DOHH2 (cell line): ENCODE results near the gene CAPZB.
A peak's percentile ranks its signal among the peaks of the same experiment; 100 is the strongest.

Experiments used
- H3F3A ChIP-seq: fragments of 200-600 bp; sonication (generic), shearing (Covaris generic); 2 replicates; pipeline ENCODE4 v1.6.0; 2016; ENCODE audit warnings: antibody characterized with exemption, mild to moderate bottlenecking; ENCODE audit not compliant: control insufficient read depth, insufficient read depth
- H3K27ac ChIP-seq: fragments of 200-600 bp; sonication (generic); 2 replicates; pipeline ENCODE4 v1.5.1; 2014; ENCODE audit warnings: low read depth, mild to moderate bottlenecking, low read length, moderate library complexity
- H3K27me3 ChIP-seq: fragments of 200-600 bp; sonication (generic); 2 replicates; pipeline ENCODE4 v1.6.1; 2014; ENCODE audit warnings: mild to moderate bottlenecking, low read length, mixed read lengths; ENCODE audit not compliant: control insufficient read depth
- H3K36me3 ChIP-seq: fragments of 200-600 bp; sonication (generic); 2 replicates; pipeline ENCODE4 v1.6.1; 2014; ENCODE audit warnings: mild to moderate bottlenecking, low read length, moderate library complexity, mixed read lengths; ENCODE audit not compliant: control insufficient read depth
- H3K4me1 ChIP-seq: fragments of 200-600 bp; sonication (generic); 2 replicates; pipeline ENCODE4 v1.6.1; 2014; ENCODE audit warnings: mild to moderate bottlenecking, low read length, mixed read lengths; ENCODE audit not compliant: control insufficient read depth
- H3K4me2 ChIP-seq: fragments of 200-600 bp; sonication (generic); 2 replicates; pipeline ENCODE4 v1.6.0; 2014; ENCODE audit warnings: mild to moderate bottlenecking, low read length, moderate library complexity
- H3K4me3 ChIP-seq: fragments of 200-600 bp; sonication (generic); 2 replicates; pipeline ENCODE4 v1.5.1; 2014; ENCODE audit warnings: mild to moderate bottlenecking, low read length, mixed read lengths
- H3K79me2 ChIP-seq: fragments of 200-600 bp; sonication (generic); 2 replicates; pipeline ENCODE4 v1.6.1; 2014; ENCODE audit warnings: mild to moderate bottlenecking, low read length, mixed read lengths; ENCODE audit not compliant: control insufficient read depth
- H3K9me2 ChIP-seq: fragments of 200-600 bp; sonication (generic); replicated peaks from 2 replicates; pipeline ENCODE4 v1.6.1; 2014; ENCODE audit warnings: mild to moderate bottlenecking, low read length, mixed read lengths; ENCODE audit not compliant: control insufficient read depth
- H3K9me3 ChIP-seq: fragments of 200-600 bp; sonication (generic); 2 replicates; pipeline ENCODE4 v1.6.1; 2014; ENCODE audit warnings: antibody characterized with exemption, low read length, mixed read lengths; ENCODE audit not compliant: control insufficient read depth, insufficient read depth
- H4K20me1 ChIP-seq: fragments of 200-600 bp; sonication (generic); 2 replicates; pipeline ENCODE4 v1.6.0; 2014; ENCODE audit warnings: low read depth, mild to moderate bottlenecking, antibody characterized with exemption, low read length, moderate library complexity; ENCODE audit not compliant: control insufficient read depth, insufficient read depth
- EZH2phosphoT487 ChIP-seq: fragments of 200-600 bp; sonication (generic); IDR thresholded peaks from 2 replicates; pipeline ENCODE4 v1.6.1; 2017; ENCODE audit warnings: borderline replicate concordance, mild to moderate bottlenecking, antibody characterized with exemption, low read length, moderate library complexity, mixed read lengths
- TF ChIP-seq, protein P1 (sequence below): fragments of 200-600 bp; sonication (generic); IDR thresholded peaks from one replicate; pipeline ENCODE4 v1.5.1; 2014; ENCODE audit warnings: antibody characterized with exemption, mild to moderate bottlenecking, low read depth, low read length; ENCODE audit not compliant: poor library complexity, severe bottlenecking

Gene CAPZB

DNA sequence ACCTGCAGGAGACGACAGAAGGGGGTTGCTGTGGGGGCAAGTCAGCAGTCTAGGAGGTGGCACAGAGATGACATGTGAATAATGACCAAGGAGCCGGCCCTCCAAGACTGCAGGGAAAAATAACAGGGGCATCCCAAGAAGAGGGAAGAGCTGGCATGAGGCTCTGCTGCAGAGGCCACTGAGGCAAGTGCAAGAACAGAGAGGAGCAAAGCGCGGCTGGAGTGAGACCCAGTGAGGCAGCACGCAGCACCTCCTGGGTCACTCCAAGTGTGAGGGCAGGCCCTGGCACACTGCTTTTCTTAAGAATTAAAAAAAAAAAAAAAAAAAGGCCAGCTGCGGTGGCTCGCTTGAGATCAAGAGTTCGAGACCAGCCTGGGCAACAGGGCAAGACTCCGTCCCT lies 93.1 kb downstream of the CAPZB start:
- Histone ChIP-seq H3K36me3 (no peaks in the 10 kb centered on the region), H3K4me3 (peak overlapping the region; percentile 62), H3K27ac (peak overlapping the region; percentile 88), H3K4me1 (peaks cover 63% of the 10 kb centered on the region), H3F3A (peaks cover 17% of the 10 kb centered on the region), H3K4me2 (peak overlapping the region; percentile 87), H3K79me2 (peaks cover 75% of the 10 kb centered on the region), H3K9me2 (no peaks in the 10 kb centered on the region), H3K9me3 (no peaks in the 10 kb centered on the region), H3K27me3 (no peaks in the 10 kb centered on the region), H4K20me1 (peaks cover 11% of the 10 kb centered on the region; the same call in 1 of the 2 replicates)
- TF ChIP-seq EZH2phosphoT487 = no peak
- TF ChIP-seq, protein P1, sequence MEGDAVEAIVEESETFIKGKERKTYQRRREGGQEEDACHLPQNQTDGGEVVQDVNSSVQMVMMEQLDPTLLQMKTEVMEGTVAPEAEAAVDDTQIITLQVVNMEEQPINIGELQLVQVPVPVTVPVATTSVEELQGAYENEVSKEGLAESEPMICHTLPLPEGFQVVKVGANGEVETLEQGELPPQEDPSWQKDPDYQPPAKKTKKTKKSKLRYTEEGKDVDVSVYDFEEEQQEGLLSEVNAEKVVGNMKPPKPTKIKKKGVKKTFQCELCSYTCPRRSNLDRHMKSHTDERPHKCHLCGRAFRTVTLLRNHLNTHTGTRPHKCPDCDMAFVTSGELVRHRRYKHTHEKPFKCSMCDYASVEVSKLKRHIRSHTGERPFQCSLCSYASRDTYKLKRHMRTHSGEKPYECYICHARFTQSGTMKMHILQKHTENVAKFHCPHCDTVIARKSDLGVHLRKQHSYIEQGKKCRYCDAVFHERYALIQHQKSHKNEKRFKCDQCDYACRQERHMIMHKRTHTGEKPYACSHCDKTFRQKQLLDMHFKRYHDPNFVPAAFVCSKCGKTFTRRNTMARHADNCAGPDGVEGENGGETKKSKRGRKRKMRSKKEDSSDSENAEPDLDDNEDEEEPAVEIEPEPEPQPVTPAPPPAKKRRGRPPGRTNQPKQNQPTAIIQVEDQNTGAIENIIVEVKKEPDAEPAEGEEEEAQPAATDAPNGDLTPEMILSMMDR = no peak

DNA sequence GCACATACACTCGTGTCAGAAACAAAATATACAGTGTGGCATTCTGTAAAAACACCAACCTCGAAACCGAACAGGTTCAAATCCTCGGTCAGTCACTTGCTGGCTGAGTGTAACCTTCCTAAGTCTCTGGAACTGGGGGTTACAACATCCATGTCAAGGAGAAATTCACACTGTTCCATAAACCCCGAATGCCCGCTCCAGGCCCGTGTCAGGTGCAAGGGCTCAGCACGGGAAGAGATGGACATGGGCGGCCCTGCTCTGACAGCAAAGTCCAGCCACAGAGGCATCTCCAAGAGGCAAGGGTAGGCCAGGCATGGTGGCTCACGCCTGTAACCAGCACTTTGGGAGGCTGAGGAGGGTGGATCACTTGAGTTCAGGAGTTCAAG lies 93.8 kb downstream of the CAPZB start:
- H3K27ac ChIP-seq = peak overlapping the region; percentile 88

DNA sequence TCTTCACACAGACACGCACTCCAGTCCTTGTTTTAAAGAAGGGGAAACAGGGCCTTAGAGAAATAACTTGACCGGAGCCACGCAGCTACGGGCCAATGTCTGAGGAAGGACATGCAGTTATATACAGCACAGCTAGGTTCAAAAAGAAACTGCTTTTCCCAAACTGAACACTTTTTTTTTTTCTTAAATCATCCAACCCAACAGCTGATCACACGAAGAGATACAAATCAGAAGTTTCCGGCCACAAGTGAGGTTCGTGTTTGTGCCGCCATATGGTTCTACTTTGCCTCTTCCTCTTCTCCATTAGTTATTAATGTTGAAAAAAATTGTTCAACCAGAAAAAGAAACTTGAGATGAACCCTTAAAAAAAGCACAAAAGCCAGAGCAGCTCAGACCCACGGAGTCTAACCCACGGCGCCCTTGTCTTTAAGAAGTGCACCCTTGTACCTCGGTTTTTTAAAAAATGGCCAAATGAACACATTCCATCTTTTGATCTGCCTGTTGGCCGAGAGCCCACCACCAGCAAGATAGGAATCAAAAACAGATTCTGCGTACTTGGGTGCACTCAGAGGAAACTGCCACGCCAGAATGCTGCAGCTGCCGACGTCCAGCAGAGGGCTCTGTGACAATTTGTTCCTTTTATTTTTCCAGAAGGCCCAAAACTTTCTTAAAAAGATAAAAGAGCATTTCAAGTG lies 94.3 kb downstream of the CAPZB start:
- H3K27me3 ChIP-seq = no peaks in the 10 kb centered on the region
- H3K4me1 ChIP-seq = peaks cover 61% of the 10 kb centered on the region
- H3K4me3 ChIP-seq = peak overlapping the region; percentile 62
- TF ChIP-seq EZH2phosphoT487 = no peak
- TF ChIP-seq, protein P1 = peak; percentile 97
- H3K4me2 ChIP-seq = peak overlapping the region; percentile 87
- H3K9me3 ChIP-seq = no peaks in the 10 kb centered on the region
- H3K9me2 ChIP-seq = no peaks in the 10 kb centered on the region
- peaks cover 78% of the 10 kb centered on the region for H3K79me2 ChIP-seq
- peaks cover 14% of the 10 kb centered on the region; the same call in 1 of the 2 replicates for H4K20me1 ChIP-seq
- H3K36me3 ChIP-seq = no peaks in the 10 kb centered on the region
- peaks cover 17% of the 10 kb centered on the region for H3F3A ChIP-seq
- peak overlapping the region; percentile 88 for H3K27ac ChIP-seq

More for the DNA sequence above, 93.8 kb downstream of the CAPZB start:
- Histone ChIP-seq H3K4me2 (peak overlapping the region; percentile 87), H3K9me2 (no peaks in the 10 kb centered on the region), H4K20me1 (peaks cover 14% of the 10 kb centered on the region; the same call in 1 of the 2 replicates), H3K4me1 (peaks cover 63% of the 10 kb centered on the region), H3F3A (peaks cover 17% of the 10 kb centered on the region), H3K79me2 (peaks cover 77% of the 10 kb centered on the region), H3K36me3 (no peaks in the 10 kb centered on the region), H3K27me3 (no peaks in the 10 kb centered on the region), H3K9me3 (no peaks in the 10 kb centered on the region), H3K4me3 (peak overlapping the region; percentile 62)
- TF ChIP-seq EZH2phosphoT487 = no peak
- TF ChIP-seq, protein P1 = peak; percentile 20
